HG03521 (cell line): ENCODE data around the gene OR2T2.
"Not testable (repeated sequence)": the region's sequence is repeated elsewhere in the genome, so short reads cannot be mapped to it uniquely, and the experiment has no call there.

Experiments used
- ATAC-seq: cut with Tn5 transposase; IDR thresholded peaks from one replicate; pipeline ENCODE4 v1.9.1; 2021; ENCODE audit warnings: mild to moderate bottlenecking, moderate library complexity; ENCODE audit not compliant: unreplicated experiment

OR2T2 gene

GRCh38 chr1:248449821-248450465 lies 4.5 kb downstream of the OR2T2 start:
- peak; percentile 9 for ATAC-seq

- ATAC-seq = peak; percentile 58
These were observed 5.2 kb downstream of the OR2T2 start for GRCh38 chr1:248450466-248451145.

- not testable (repeated sequence) for ATAC-seq
These were observed 8.2 kb downstream of the OR2T2 start for GRCh38 chr1:248453619-248454018.

GRCh38 chr1:248455045-248455444 lies 9.6 kb downstream of the OR2T2 start:
- not testable (repeated sequence) for ATAC-seq

GRCh38 chr1:248456635-248457034 lies 11.2 kb downstream of the OR2T2 start:
- not testable (repeated sequence) for ATAC-seq

GRCh38 chr1:248459117-248459516 lies 13.7 kb downstream of the OR2T2 start:
- not testable (repeated sequence) for ATAC-seq

- no peak for ATAC-seq
These were observed 25.7 kb downstream of the OR2T2 start for GRCh38 chr1:248471154-248471553.

GRCh38 chr1:248472111-248472510 lies 26.7 kb downstream of the OR2T2 start:
- ATAC-seq = not testable (repeated sequence)

- not testable (repeated sequence) for ATAC-seq
These were observed 27.6 kb downstream of the OR2T2 start, which contains the start of gene OR2T3 for GRCh38 chr1:248473051-248473450. TSS of gene OR2T3 (plus strand) at chr1:248473351. CDS start at chr1:248473351, 0 bp downstream.

GRCh38 chr1:248475660-248476059 lies 30.2 kb downstream of the OR2T2 start:
- ATAC-seq = not testable (repeated sequence)

- ATAC-seq = peak; percentile 78
These were observed 36.5 kb downstream of the OR2T2 start for GRCh38 chr1:248481686-248482579.

GRCh38 chr1:248488289-248488688 lies 42.9 kb downstream of the OR2T2 start, which contains the start of gene OR2T5:
TSS of gene OR2T5 (plus strand) at chr1:248488589. CDS start at chr1:248488589, 0 bp downstream.
- not testable (repeated sequence) for ATAC-seq

GRCh38 chr1:248496661-248497060 lies 51.2 kb downstream of the OR2T2 start:
- not testable (repeated sequence) for ATAC-seq

GRCh38 chr1:248500305-248501035 lies 55.0 kb downstream of the OR2T2 start:
- not testable (repeated sequence) for ATAC-seq
